Esophagus (tissue), 2 donors: ENCODE measurements around the gene DCUN1D3. TPM values are rescaled to one million over a fixed set of nuclear protein-coding genes. Genes with fewer than 3 reads are reported as not detected.
"Not testable (repeated sequence)": the region's sequence is repeated elsewhere in the genome, so short reads cannot be mapped to it uniquely, and the experiment has no call there.

Experiments
- H3K27ac ChIP-seq, 2 donors: one replicate each; pipeline ENCODE4 v1.5.1; 2013; ENCODE audit warnings: low read depth in 2 of 2, mild to moderate bottlenecking in 2 of 2, inconsistent platforms in 1 of 2, low read length in 1 of 2, moderate library complexity in 1 of 2
- H3K27me3 ChIP-seq, 2 donors: one replicate each; pipeline ENCODE4 v1.6.1; 2013; ENCODE audit warnings: low read length in 2 of 2, control low read depth in 1 of 2, mild to moderate bottlenecking in 1 of 2; ENCODE audit not compliant: insufficient read depth in 2 of 2, control insufficient read depth in 1 of 2
- H3K36me3 ChIP-seq, 2 donors: one replicate each; pipeline ENCODE4 v1.6.1; 2013; ENCODE audit warnings: low read length in 1 of 2; ENCODE audit not compliant: control insufficient read depth in 2 of 2, insufficient read depth in 2 of 2
- H3K4me1 ChIP-seq, 2 donors: one replicate each; pipeline ENCODE4 v1.6.1; 2013; ENCODE audit warnings: low read length in 1 of 2; ENCODE audit not compliant: control insufficient read depth in 2 of 2, insufficient read depth in 2 of 2
- H3K4me3 ChIP-seq, 2 donors: one replicate each; pipeline ENCODE4 v1.5.1; 2013; ENCODE audit warnings: low read length in 2 of 2, mild to moderate bottlenecking in 2 of 2, low read depth in 1 of 2, moderate library complexity in 1 of 2
- H3K9me3 ChIP-seq, 2 donors: one replicate each; pipeline ENCODE4 v1.6.1; 2013; ENCODE audit warnings: mild to moderate bottlenecking in 2 of 2, low read depth in 1 of 2, low read length in 1 of 2, moderate library complexity in 1 of 2; ENCODE audit not compliant: control insufficient read depth in 2 of 2, insufficient read depth in 1 of 2
- WGBS, 2 donors: extraction: QIAGEN DNeasy Blood & Tissue Kit; methylation state at CpG; one replicate each; pipeline ENCODE4 v1.1.7; 2013; 5-methylcytosine and 5-hydroxymethylcytosine counted together
- polyA plus RNA-seq, 2 donors: library from polyadenylated mRNA; stranded (reverse); fragments of 200-250 nt; gene quantifications; one replicate each; pipeline ENCODE4 v1.2.3, GENCODE V29; 2013
- donor health status: healthy with polysubstance abuse.
- donor health status: Bipolar disorder and iron deficiency.

Gene DCUN1D3
- polyA plus RNA-seq, 2 donors = 3.2 to 6.5 TPM

- H3K27ac ChIP-seq = no peak overlapping the region
- H3K4me3 ChIP-seq = no peak overlapping the region
- H3K4me1 ChIP-seq = no peaks in the 10 kb centered on the region
- no peaks in the 10 kb centered on the region for H3K27me3 ChIP-seq
- no peaks in the 10 kb centered on the region for H3K9me3 ChIP-seq
- H3K36me3 ChIP-seq = no peaks in the 10 kb centered on the region
- 87 to 90% methylated on average over 4 of the region's 4 CpGs for WGBS, 2 donors
These were observed 78.5 kb downstream of the DCUN1D3 start for GRCh38 chr16:20821682-20822081.

GRCh38 chr16:20818929-20819585, 81.1 kb downstream of the DCUN1D3 start:
- WGBS, 2 donors = 94 to 98% methylated on average over 4 of the region's 4 CpGs
- Histone ChIP-seq H3K36me3 (peaks cover 3% of the 10 kb centered on the region in 2 donors), H3K27me3 (no peaks in the 10 kb centered on the region), H3K27ac (no peak overlapping the region), H3K4me3 (no peak overlapping the region), H3K4me1 (no peaks in the 10 kb centered on the region), H3K9me3 (no peaks in the 10 kb centered on the region)

- H3K36me3 ChIP-seq = peaks cover 3% of the 10 kb centered on the region in 2 donors
- WGBS, 2 donors = 69 to 76% methylated on average over 4 of the region's 4 CpGs
- H3K4me3 ChIP-seq = no peak overlapping the region
- no peak overlapping the region for H3K27ac ChIP-seq
- no peaks in the 10 kb centered on the region for H3K9me3 ChIP-seq
- no peaks in the 10 kb centered on the region for H3K4me1 ChIP-seq
- no peaks in the 10 kb centered on the region for H3K27me3 ChIP-seq
These were observed 85.4 kb downstream of the DCUN1D3 start for GRCh38 chr16:20814784-20815183.

- no peaks in the 10 kb centered on the region for H3K9me3 ChIP-seq
- no peaks in the 10 kb centered on the region for H3K4me1 ChIP-seq
- 53 to 61% methylated on average over 2 of the region's 2 CpGs for WGBS, 2 donors
- peaks cover 3% of the 10 kb centered on the region in 2 donors for H3K36me3 ChIP-seq
- H3K27ac ChIP-seq = no peak overlapping the region
- no peaks in the 10 kb centered on the region for H3K27me3 ChIP-seq
- H3K4me3 ChIP-seq = no peak overlapping the region
These were observed 87.6 kb downstream of the DCUN1D3 start for GRCh38 chr16:20812510-20812909.

GRCh38 chr16:20811889-20812439, 88.2 kb downstream of the DCUN1D3 start:
- Histone ChIP-seq H3K4me1 (peaks cover 0 to 2% of the 10 kb centered on the region in 2 donors), H3K9me3 (no peaks in the 10 kb centered on the region), H3K27me3 (no peaks in the 10 kb centered on the region), H3K36me3 (peaks cover 3% of the 10 kb centered on the region in 2 donors), H3K27ac (no peak overlapping the region), H3K4me3 (no peak overlapping the region)
- 68 to 81% methylated on average over 10 of the region's 10 CpGs for WGBS, 2 donors

GRCh38 chr16:20807862-20808261, 92.3 kb downstream of the DCUN1D3 start:
- Histone ChIP-seq H3K9me3 (no peaks in the 10 kb centered on the region), H3K4me3 (no peak overlapping the region), H3K36me3 (no peaks in the 10 kb centered on the region), H3K27ac (no peak overlapping the region), H3K27me3 (no peaks in the 10 kb centered on the region), H3K4me1 (peaks cover 0 to 2% of the 10 kb centered on the region in 2 donors)
- WGBS, 2 donors = 90 to 91% methylated on average over 11 of the region's 11 CpGs

- no peaks in the 10 kb centered on the region for H3K27me3 ChIP-seq
These were observed 93.7 kb downstream of the DCUN1D3 start, which contains the start of the genes ERI2 and REXO5 for GRCh38 chr16:20806168-20807050. ERI2 (minus strand) TSS chr16:20806472; CDS start chr16:20806430, 42 bp downstream. REXO5 (plus strand) TSS chr16:20806527; CDS start chr16:20806954, 427 bp downstream.

GRCh38 chr16:20805684-20806167, 94.4 kb downstream of the DCUN1D3 start:
- not testable (repeated sequence) for H3K4me1 ChIP-seq, H3K27me3 ChIP-seq, H3K36me3 ChIP-seq, H3K9me3 ChIP-seq
- Histone ChIP-seq H3K27ac (peak overlapping the region; percentile 91), H3K4me3 (peak overlapping the region; percentile 92 to 98)
- 10 to 11% methylated on average over 12 of the region's 12 CpGs for WGBS, 2 donors

More at GRCh38 chr16:20806168-20807050, 93.7 kb downstream of the DCUN1D3 start, which contains the start of the genes ERI2 and REXO5:
- no peaks in the 10 kb centered on the region for H3K36me3 ChIP-seq
- WGBS, 2 donors = 0% methylated on average over 70 to 74 of the region's 74 CpGs
- H3K4me3 ChIP-seq = peak within 1 kb of the TSS; percentile 92 to 98
- peak within 1 kb of the TSS; percentile 91 for H3K27ac ChIP-seq
- peaks cover 0 to 2% of the 10 kb centered on the region in 2 donors for H3K4me1 ChIP-seq
- H3K9me3 ChIP-seq = no peaks in the 10 kb centered on the region
